NCI-H526 (cell line): ENCODE measurements around the gene OASL.
A peak's percentile ranks its signal among the peaks of the same experiment; 100 is the strongest.

ENCODE experiments used
- DNase-seq, 2 experiments: peaks; one replicate each; lab custom pipeline; 2025; lab: John Stamatoyannopoulos, UW

OASL gene

DNA sequence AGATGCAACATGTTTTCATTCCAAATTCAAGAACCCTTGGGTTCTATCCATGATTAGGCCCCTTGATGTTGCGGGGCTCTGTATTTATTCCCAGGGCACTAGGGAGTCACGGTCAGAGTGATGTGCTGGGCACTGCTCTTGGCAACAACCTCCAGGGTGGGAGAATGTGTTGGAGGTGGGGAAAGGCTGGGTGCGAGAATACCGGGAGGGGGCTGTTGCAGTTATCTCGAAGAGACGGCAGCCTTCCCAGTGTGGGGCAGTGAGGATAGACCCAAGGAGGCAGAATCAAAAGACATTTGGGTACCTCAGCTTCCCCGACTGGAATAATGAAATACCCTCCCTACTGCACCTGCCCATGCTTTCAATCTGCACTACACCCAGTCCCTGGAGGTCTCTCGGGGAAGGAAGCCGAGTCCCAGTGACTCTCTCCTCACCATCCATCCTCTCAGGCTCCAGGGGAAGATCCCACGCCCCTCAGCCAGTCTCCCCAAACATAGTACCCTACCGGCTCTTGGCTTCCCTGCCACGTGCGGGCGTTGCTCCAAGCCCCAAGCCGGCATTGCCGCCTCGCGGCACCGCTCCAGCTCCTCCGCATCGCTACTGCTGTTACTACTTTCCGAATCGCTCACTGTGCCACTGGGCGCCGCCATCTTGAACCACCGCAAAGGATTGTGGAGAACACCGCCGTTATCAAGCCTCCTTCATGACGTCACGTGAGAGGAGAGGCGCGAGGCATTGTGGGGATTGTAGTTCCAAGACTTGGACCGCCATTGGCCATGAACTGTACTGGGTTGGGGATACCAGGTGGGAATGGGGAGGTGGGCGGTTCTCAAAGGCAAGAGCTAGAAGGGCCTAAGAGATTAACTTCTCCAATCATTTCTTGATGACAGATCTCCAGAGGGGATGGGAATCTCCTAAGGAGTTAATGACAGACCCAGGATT, 22.9 kb downstream of the OASL start, which contains the start of gene C12orf43:
Gene C12orf43 (minus strand): TSS at position 663 of the 942 bp plus-strand sequence. CDS start 13 bp downstream, at position 650.
- peak; percentile 81 to 96 for DNase-seq

DNA sequence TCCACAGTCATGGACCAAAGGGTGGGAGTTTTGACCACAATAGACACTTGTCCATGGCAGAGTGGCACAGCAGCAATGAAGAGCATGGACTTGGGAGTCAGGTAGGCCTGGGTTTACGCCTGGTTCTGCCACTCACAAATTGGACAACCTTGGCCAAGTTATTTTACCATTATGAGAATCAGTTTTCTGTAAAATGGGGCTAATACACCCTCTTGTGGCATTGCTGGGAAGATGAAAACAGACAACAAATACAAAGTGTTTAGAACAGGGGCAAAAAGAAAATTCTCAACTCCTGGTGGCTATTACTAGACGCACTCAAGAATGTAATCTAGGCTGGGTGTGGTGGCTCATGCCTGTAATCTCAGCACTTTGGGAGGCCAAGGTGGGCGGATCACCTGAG, 25.3 kb downstream of the OASL start:
- no peak for DNase-seq

DNA sequence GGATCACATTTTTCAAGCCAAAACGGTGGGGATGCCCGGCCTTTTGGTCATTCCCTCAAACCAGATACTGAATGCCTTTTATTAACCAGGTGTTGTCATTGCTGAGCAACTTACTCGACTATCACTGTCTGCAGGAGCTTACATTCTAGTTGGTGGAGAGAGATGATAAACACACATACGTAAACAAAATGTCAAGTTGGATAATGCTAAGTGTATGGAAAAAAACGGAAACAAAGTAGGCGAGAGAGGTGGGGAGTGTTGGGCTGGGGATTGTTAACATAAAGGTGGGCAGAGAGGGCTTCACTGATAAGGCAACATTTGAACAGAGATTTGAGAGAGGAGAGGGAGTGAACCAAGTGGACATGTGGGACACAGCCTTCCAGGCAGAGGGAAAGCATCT, 27.2 kb downstream of the OASL start:
- no peak for DNase-seq

DNA sequence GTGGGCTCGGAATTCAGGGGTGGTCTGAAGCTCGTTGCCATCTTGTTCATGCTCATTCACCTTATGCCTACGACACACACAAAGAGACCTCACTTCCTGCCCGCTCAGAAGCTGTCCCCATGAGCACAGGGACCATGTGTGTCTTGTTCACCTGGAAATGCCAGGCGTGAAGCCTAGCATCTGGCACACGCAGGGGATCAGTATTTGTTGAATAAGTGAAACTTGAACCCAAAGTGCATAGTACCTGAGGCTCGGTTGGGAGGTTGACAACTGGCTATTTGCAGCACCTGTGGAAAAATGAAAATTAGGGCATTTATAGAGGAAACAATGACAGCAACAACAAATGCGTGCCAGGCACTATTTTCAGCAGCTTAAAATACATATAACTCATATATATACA, 28.2 kb downstream of the OASL start:
- DNase-seq, result no peak

DNA sequence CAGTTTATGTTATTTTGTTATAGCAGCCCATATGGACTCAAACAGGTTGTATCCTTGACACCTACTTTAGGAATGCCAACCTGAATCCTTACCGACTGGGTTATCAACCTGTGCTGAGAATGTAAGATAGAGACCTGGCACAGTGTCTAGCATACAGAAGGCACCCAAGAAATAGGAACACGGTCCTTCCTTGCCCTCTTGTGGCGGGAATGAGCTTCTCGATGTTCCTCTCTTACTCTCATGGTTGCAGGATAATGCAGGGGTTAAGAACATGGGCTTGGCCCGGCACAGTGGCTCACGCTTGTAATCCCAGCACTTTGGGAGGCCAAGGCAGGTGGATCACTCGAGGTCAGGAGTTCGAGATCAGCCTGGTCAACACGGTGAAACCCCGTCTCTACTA, 29.3 kb downstream of the OASL start:
- DNase-seq, result peak; percentile 37 to 73

DNA sequence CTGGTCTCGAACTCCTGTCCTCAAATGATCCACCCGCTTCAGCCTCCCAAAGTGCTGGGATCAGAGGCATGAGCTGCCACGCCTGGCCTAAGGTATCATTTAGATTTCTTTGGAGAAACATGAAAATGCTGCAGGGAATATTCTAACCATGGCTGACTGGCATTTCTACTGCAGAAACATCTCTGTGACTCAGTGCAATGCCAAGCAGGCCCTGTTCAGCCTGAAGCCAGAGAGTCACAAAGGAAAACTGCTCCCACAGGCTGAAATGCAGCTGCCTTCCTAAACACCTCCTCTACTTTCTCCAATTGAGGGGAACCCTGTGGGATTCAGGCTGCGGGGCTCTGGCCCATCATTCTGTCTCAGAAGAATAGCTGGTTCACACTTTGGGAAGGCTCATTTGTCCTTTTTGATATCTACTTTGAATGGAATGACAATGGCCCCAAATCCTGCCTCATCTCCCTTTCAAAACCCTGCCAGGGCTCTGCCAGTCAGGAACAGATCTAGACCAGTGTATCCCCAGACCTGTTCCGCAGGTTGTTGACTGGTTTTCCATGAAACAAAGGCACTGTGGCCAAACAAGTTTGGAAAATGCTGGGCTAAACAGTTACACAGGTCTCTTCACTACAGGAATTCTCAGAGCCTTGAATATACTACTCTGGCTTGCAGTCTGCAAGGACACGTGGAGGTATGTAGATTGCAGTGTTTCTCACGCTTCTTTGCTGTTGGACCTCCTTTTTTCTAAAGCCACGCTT, 30.5 kb downstream of the OASL start:
- no peak for DNase-seq

DNA sequence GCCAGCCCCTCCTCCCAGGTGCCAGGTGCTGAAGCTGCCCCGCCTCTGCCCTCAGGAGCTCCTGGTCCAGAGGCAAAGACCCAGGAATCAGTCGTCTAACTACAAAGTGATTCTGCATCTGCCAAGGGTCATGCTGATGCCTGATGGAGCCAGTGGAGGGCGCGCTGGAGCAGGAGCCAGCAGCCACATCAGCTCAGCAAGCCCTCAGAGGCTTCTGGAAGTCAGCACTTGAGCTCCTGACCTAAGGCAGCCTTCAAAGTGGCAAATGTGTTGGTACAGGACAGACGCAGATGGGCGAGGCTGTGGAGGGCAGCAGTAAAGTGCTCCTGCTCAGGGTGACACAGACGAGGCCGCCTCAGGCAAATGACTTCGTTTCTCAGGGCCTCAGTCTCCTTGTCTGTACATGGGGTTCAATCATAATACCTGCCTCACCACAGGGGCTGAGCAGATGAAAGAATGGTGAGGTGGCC, 33.7 kb downstream of the OASL start:
- DNase-seq, result peak; percentile 9 to 61

DNA sequence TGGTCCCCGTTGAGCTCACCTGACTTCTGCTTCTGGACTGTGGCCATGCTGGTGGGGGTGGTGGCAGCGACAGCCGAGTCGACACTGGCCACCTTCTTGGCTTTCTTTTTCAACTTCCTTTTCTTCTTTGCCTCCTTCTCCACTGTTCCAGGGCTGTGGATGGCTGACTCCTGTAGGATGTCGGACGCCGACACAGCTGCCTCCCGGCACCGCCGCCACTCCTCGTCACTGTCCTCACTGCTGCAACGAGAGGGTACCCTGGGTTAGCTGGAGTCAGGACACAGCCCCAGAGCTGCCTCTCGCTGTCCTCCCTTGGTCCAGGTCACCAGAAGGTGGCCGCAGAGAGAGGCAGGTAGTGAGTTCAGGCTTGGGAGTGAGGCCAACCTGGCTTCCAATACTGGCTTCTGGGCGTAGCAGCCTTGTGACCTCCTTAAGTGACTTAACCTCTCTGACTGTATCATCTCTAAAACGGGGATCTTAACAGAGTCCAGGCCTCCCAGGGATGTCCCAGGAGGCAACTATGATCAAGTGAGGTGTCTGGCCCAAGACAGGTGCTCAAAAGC, 34.7 kb downstream of the OASL start:
- DNase-seq, result no peak

DNA sequence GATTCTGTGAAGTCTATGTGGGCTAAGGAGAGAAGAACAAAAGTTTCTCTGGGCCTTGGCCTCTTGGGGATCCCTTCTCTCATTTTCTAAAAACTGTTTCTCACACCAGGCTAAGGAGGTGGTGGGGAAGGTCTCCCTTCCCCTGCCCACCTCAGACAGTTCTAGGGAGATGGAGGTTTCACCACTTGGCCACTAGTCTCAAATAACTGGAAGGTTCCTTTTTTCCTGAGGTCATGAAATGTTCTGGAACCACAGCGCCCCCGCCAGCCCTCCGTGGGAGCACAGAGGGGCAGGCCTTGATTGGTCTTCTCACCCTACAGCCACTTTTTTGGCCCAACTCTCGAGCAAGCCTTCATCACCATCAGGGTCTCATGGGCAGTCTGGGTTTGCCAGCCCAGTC, 35.4 kb downstream of the OASL start:
- peak in 1 of 2 experiments; percentile 20 for DNase-seq

DNA sequence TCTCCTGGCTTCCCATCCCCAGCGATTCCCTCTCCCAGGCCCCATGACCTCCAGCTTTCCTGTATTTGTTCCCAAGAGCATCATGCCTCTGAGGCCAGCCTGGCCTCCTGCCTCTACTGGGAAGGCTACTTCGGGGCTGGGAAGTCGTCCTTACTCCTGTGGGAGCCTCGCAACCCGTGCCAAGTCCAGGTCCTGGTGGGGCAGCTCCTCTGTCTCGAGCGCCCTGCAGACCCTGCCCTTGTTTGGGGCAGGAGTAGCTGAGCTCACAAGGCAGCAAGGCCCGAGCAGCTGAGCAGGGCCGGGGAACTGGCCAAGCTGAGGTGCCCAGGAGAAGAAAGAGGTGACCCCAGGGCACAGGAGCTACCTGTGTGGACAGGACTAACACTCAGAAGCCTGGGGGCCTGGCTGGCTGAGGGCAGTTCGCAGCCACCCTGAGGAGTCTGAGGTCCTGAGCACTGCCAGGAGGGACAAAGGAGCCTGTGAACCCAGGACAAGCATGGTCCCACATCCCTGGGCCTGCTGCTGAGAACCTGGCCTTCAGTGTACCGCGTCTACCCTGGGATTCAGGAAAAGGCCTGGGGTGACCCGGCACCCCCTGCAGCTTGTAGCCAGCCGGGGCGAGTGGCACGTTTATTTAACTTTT, 37.1 kb downstream of the OASL start:
- no peak for DNase-seq

DNA sequence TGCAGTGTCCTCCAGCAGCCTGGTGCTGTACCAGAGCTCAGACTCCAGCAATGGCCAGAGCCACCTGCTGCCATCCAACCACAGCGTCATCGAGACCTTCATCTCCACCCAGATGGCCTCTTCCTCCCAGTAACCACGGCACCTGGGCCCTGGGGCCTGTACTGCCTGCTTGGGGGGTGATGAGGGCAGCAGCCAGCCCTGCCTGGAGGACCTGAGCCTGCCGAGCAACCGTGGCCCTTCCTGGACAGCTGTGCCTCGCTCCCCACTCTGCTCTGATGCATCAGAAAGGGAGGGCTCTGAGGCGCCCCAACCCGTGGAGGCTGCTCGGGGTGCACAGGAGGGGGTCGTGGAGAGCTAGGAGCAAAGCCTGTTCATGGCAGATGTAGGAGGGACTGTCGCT, 38.0 kb downstream of the OASL start:
- DNase-seq, result no peak

DNA sequence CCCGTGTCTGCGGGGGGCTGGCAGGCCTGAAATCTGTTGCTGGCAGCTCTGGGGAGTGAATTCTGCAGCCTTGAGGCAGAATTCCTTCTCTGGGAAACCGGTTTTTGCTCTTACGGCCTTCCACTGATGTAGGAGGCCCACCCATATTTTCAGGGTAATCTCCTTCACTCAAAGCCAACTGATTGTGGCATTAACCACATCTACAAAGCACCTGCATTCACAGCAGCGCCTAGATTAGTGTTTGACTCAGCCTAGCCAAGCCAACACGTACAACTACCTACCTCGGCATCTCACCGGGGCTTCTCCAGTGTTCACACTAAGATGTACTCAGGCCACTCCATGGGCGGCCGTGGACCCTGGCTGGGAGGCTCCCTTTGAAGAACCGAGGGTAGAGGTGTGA, 38.5 kb downstream of the OASL start:
- no peak for DNase-seq

DNA sequence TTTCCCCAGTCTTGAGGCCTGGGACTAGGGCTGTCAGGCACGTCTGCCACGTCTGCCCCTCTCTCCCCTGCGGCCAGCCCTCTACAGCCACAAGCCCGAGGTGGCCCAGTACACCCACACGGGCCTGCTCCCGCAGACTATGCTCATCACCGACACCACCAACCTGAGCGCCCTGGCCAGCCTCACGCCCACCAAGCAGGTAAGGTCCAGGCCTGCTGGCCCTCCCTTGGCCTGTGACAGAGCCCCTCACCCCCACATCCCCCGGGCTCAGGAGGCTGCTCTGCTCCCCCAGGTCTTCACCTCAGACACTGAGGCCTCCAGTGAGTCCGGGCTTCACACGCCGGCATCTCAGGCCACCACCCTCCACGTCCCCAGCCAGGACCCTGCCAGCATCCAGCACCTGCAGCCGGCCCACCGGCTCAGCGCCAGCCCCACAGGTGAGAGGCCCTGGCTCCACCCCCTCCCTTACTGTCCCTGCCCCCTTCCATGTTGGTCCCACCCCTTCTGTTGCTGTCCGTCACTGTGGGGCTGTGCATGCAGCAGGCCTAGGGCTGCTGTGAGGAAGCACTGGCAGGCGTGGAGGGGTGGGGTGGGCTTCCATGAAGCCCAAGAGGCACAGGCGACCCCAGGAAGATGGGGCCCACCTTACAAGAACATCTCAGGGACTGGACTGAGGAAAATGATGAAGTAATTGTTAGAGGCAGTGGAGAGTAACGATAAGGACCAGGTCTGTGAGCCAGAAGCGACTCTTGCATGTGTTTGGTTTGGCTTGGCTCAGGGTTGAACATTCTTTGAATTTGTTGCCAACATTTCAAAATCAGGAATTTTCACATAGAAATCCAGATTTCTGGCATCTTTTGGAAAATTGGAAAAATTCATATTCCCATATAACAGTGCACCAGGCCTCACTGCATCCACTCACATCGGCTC, 39.6 kb downstream of the OASL start:
- DNase-seq, result no peak

DNA sequence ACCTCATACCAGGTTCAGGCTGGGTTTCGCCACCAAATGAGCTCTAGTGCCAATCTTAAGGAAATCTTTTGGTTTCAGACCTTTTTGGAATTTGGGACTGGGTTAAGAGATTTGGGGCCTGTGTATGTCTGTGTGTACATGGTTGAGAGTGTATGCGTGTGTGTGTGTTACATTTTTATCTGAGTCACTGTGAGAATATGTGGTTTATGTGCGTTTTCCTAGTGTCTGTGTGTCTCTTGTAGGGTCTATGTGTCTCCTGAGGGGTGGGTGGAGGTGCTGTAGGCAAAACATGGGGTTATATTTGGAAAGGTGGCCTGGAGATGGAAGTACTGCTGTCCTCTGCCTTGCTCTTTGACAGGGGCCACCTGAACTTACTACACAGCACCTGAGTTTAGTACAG, 40.6 kb downstream of the OASL start:
- DNase-seq, result no peak

DNA sequence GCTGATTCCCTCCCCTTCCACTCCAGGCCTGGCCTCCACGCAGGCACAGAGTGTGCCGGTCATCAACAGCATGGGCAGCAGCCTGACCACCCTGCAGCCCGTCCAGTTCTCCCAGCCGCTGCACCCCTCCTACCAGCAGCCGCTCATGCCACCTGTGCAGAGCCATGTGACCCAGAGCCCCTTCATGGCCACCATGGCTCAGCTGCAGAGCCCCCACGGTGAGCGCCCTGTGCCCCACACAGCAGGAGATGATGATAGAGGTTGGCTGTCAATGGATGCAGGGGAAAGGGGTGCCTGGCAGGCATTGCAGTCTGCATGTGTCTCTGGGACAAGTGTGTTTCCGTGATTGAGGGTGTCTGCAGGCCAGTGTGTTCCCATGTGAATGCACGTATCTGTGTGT, 41.6 kb downstream of the OASL start:
- no peak for DNase-seq

DNA sequence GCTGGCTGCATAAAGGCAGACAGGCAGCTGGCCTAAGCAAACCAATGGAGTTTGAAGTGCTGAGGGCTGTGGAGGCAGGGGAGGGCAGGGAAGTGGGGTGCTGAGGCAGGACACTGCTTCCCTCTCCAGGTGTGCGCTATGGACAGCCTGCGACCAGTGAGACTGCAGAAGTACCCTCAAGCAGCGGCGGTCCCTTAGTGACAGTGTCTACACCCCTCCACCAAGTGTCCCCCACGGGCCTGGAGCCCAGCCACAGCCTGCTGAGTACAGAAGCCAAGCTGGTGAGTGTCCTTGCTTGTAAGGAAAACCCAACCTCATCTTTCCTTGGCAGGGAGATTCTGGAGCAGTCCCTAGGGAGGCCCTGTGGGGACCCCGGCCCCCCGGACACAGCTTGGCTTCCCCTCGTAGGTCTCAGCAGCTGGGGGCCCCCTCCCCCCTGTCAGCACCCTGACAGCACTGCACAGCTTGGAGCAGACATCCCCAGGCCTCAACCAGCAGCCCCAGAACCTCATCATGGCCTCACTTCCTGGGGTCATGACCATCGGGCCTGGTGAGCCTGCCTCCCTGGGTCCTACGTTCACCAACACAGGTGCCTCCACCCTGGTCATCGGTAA, 42.8 kb downstream of the OASL start:
- no peak for DNase-seq

DNA sequence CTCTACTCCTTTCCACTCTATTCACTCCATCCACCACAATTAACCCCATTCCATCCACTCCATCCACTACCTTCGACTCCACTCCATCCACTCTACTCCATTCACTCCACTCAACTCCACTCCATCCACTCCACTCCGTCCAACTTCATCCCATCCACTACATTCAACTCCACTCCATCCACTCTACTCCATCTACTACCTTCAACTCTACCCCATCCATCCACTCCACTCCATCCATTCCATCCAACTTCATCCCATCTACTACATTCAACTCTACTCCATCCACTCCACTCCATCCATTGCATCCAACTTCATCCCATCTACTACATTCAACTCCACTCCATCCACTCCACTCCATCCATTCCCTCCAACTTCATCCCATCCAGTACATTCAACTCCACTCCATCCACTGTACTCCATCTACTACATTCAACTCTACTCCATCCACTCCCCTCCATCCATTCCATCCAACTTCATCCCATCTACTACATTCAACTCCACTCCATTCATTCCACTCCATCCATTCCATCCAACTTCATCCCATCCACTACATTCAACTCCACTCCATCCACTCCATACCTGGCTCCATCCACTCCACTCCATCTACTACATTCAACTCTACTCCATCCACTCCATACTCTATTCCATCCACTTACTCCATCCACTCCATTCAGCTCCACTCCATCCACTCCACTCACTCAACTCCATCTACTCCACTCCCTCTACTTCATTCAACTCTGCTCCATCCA, 44.3 kb downstream of the OASL start:
- no peak for DNase-seq

DNA sequence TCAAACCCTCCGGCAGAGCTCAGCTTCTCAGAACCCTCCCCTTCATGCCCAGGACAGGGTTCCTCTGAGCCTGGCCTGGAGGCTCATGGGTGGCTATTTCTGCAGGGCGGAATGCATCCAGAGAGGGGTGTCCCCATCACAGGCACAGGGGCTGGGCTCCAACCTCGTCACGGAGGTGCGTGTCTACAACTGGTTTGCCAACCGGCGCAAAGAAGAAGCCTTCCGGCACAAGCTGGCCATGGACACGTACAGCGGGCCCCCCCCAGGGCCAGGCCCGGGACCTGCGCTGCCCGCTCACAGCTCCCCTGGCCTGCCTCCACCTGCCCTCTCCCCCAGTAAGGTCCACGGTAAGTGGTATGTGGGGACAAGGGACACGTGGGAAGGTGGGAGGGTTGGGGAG, 45.0 kb downstream of the OASL start:
- no peak for DNase-seq

DNA sequence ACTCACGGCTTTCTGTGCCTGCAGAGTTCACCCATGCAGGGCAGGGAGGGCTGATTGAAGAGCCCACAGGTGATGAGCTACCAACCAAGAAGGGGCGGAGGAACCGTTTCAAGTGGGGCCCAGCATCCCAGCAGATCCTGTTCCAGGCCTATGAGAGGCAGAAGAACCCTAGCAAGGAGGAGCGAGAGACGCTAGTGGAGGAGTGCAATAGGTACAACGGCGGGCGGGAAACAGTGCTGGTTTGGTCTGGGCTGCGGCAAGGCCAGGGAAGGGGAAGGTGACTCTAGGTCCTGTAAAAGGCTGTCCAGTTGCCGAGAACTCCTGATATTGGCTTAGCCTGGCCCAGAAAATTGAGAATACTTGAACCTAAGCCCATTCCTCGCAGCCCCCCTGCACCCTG, 45.5 kb downstream of the OASL start:
- no peak for DNase-seq

DNA sequence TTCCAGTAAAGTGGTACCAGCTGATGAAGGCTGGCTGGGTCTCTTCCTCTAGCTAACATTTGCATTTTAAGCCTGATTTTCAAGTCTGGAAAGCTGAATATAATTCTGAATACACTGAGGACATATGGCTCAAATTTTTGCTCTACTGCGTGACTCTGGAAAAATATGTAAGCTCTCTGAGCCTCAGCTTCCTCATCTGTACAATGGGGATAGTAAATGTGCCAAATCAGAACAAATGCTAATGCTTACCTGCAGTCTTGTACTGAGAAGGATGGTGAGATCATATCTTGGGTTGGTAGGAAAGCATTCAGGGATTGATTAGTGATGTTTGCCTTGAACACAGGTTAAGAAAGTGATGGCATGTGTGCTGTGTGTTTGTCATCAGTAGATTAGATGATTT, 46.1 kb downstream of the OASL start:
- DNase-seq, result no peak
